GM12875 (cell line): ENCODE data around the gene ATP5PF.
A peak's percentile ranks its signal among the peaks of the same experiment; 100 is the strongest.
"Not testable (repeated sequence)": the region's sequence is repeated elsewhere in the genome, so short reads cannot be mapped to it uniquely, and the experiment has no call there.

Experiments used
- H3K4me3 ChIP-seq: one replicate; pipeline ENCODE4 v1.5.1; 2011; ENCODE audit warnings: low read depth, low read length, control low read depth
- TF ChIP-seq, protein P1 (sequence below): IDR thresholded peaks from 2 replicates; pipeline ENCODE4 v1.5.1; 2011; ENCODE audit warnings: low read depth, mild to moderate bottlenecking, control low read depth, inconsistent platforms, low read length, moderate library complexity, borderline replicate concordance; ENCODE audit not compliant: insufficient read depth

Gene ATP5PF, protein sequence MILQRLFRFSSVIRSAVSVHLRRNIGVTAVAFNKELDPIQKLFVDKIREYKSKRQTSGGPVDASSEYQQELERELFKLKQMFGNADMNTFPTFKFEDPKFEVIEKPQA

DNA sequence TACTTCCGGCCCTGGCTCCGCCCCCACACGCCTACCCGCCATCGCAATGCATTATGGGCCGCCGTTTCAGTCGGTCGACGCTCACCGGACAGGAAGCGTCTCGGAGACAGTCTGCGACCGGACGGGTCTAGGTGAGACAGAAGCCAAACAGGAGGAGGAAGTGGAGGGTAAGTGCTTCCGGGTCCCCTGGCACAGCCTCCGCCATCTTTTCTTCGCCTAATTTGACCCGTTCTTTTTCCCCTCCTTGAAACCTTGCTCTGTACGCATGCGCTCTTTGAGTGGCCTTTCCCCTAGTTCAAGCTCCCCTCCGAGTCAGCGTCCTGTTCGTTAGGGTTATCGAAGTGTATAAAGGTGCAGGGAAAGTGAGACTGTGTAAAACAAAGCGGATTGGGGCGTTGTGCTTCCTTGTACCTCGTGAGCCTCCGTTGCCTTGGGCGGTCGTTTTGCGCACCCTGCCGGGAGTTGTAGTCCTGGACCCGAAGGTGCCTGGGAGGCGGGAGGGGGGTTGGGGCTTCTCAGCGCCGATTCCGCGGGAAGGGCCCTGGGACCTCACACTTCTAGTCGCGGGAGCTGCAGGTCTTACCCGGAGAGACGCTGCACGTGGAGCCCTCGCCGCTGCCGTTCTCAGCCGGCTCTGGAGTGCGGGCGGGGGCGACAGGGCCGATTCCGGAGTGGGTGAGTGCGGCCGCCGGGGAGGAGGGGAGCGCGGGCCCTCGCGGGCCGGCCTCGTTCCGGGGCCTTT is at the start of gene ATP5PF, which contains the start of gene GABPA:
Gene ATP5PF, minus strand, starts transcription at position 1 of the 742 bp plus-strand sequence. CDS start 5,110 bp downstream, outside the sequence.
Gene GABPA, plus strand, starts transcription at position 69 of the 742 bp plus-strand sequence. CDS start 6,627 bp downstream, outside the sequence.
- peak within 1 kb of the TSS; percentile 94 for H3K4me3 ChIP-seq
- TF ChIP-seq, protein P1, sequence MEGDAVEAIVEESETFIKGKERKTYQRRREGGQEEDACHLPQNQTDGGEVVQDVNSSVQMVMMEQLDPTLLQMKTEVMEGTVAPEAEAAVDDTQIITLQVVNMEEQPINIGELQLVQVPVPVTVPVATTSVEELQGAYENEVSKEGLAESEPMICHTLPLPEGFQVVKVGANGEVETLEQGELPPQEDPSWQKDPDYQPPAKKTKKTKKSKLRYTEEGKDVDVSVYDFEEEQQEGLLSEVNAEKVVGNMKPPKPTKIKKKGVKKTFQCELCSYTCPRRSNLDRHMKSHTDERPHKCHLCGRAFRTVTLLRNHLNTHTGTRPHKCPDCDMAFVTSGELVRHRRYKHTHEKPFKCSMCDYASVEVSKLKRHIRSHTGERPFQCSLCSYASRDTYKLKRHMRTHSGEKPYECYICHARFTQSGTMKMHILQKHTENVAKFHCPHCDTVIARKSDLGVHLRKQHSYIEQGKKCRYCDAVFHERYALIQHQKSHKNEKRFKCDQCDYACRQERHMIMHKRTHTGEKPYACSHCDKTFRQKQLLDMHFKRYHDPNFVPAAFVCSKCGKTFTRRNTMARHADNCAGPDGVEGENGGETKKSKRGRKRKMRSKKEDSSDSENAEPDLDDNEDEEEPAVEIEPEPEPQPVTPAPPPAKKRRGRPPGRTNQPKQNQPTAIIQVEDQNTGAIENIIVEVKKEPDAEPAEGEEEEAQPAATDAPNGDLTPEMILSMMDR, result no peak

DNA sequence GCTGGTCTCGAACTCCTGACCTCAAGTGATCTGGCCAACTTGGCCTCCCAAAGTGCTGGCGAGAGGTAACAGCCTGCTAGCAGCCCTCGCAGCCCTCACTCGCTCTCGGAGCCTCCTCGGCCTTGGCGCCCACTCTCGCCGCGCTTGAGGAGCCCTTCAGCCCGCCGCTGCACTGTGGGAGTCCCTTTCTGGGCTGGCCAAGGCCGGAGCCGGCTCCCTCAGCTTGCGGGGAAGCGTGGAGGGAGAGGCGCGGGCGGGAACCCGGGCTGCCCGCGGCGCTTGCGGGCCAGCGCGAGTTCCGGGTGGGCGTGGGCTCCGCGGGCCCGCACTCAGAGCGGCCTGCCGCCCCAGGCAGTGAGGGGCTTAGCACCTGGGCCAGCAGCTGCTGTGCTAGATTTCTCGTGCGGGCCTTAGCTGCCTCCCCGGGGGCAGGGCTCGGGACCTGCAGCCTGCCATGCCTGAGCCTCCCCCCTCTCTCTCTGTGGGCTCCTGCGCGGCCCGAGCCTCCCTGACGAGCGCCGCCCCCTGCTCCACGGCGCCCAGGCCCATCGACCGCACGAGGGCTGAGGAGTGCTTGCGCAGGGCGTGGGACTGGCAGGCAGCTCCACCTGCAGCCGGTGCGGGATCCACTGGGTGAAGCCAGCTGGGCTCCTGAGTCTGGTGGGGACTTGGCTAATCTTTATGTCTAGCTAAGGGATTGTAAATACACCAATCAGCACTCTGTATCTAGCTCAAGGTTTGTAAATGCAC is 43.6 kb upstream of the ATP5PF start:
- not testable (repeated sequence) for H3K4me3 ChIP-seq

DNA sequence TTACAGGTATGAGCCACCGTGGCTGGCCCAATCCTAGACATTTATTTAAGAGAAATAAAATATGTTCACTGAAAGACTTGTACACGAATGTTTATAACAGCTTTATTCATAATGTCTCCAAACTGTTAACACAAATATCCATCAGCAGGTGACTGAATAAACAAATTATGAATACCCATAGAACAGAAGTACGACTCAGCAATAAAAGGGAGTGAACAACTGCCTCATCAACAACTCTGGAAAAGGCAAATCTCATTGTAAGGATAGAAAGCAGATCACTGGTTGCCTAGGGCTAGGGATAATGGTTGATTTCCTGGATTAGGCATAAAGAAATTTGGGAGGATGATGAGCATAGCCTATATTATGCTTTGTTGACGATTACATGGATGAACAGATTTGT is 41.7 kb upstream of the ATP5PF start:
- no peak overlapping the region for H3K4me3 ChIP-seq
- TF ChIP-seq, protein P1, result no peak

DNA sequence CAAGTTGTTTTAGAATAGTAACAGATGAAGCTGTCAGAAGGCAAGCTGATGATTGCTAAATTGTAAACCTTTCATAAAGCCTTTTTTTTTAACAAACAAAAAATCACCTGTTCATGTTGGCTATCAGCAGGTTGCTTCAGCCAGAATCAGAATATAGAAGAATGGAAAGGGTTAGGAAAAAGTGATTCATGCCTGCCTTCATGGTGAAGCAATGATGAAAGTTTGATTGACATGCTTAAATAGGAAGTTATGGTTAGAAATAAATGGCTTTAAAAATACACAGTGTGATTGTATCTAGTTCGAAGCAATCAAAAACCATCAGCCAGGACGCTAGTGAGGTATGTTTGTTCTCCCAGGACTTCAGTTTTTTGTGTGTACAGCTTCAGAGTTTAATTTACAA is 38.0 kb upstream of the ATP5PF start:
- no peak overlapping the region for H3K4me3 ChIP-seq
- TF ChIP-seq, protein P1, result no peak

DNA sequence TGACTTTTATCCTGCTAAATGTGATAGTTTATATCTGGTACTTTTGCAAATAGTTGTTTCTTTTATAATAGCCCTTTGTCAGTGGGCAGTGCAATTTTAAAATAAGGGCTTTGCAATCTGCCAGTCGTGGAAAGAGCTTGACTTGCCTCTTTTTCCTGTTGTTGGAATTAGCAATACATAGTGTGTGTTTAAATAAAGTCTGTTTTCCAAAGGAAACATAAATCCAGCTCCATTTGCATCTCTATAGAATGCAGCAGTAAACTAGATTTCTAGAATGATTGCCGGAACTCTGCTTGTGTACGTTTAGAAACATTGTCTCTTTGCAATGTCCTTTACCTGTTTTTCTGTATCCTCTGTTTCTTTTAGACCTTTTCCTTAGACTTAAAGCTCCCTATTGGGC is 33.2 kb upstream of the ATP5PF start:
- TF ChIP-seq, protein P1, result no peak
- no peak overlapping the region for H3K4me3 ChIP-seq

DNA sequence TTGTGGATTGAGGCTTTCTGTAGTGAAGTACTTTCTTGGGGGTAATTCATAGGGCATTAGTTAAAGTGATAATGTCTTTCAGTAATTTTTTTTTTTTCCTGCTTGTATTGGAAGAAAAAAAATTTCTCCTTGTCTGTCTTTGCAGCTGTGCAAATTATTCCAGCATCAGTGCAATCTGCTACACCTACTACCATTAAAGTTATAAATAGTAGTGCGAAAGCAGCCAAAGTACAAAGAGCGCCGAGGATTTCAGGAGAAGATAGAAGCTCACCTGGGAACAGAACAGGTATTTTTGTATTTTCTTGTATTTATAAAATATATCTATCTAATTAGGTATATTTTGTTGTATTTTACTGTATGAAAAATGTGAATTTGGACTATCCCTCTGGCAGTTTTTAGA is 29.4 kb upstream of the ATP5PF start:
- no peak overlapping the region for H3K4me3 ChIP-seq
- TF ChIP-seq, protein P1, result no peak

DNA sequence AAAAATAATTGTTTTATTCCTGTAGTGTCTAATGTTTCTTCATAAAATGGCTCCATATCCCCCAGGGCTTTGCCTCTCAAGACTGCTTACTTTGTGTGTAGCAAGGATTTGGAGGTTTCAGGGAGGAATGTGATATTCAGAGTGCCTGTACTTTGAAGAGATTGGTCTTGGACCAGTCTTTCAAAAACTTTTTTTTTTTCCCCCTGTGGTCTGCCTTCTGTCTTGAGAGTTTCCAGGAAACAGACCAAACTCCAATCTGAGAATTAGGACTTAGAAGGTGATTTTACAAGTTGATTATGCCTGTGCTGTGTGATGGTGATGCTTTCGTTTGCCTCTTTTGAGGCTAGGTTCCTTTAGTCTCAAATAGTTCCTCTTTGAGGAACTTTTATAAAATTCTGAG is 26.0 kb upstream of the ATP5PF start:
- TF ChIP-seq, protein P1, result no peak
- H3K4me3 ChIP-seq, result no peak overlapping the region
